OCI-LY1 (cell line): Measurements from ENCODE around the gene RAPGEF5.

Experiments used
- CTCF ChIP-seq: fragments of 200-600 bp; sonication (generic), shearing (Covaris generic); IDR thresholded peaks from 2 replicates; pipeline ENCODE4 v1.5.1; 2017; ENCODE audit warnings: mild to moderate bottlenecking, antibody characterized with exemption, low read length, moderate library complexity, mixed read lengths
- EZH2 ChIP-seq: fragments of 200-600 bp; sonication (generic), shearing (Covaris generic); IDR thresholded peaks from 2 replicates; pipeline ENCODE4 v1.8.0; 2017; ENCODE audit warnings: borderline replicate concordance, mixed run types, mild to moderate bottlenecking, antibody characterized with exemption, low read length, moderate library complexity, mixed read lengths

- TF ChIP-seq CTCF (no peak), EZH2 (no peak)
These were observed 149.2 kb downstream of the RAPGEF5 start for GRCh38 chr7:22207724-22208225.
